ENCODE measurements around the gene NOS1AP. TPM values are rescaled to one million over a fixed set of nuclear protein-coding genes. Genes with fewer than 3 reads are reported as not detected.
"Not testable (repeated sequence)": the region's sequence is repeated elsewhere in the genome, so short reads cannot be mapped to it uniquely, and the experiment has no call there.

NOS1AP gene
- polyA plus RNA-seq, 1 experiment: 0.04 TPM

DNA sequence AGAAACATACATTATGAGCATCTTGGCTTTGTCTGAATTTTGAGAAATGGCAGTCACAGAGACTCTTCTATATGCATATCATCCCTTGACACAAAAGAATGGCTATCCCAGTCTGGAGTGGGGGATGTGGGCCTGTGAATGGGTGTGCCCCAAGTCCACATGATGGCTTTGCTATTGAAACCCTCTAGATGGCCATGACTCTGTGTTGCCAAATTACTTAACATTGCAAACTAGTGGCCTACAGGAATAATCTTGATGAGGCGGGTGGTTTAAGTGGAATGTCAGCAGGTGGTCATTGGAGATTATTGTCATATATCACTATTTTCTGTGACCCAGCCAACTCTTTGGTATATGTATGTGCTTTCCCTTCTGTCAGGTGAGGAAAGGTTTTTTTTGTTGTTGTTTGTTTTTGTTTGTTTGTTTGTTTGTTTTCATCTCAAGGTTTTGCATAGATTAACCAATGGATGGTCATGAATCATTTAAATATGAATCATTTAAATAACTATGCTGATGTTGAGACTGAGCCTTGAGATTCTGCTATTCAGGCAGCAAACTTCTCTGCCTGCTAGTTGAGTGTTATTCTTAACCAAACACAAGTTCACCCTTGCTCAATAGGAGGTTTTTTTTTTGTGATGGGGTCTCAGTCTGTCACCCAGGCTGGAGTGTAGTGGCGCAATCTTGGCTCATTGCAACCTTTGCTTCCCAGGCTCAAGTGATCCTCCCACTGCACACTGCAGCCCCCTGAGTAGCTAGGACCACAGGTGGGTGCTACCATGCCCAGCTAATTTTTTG lies 103.0 kb downstream of the NOS1AP start:
- POLR2A ChIA-PET: no interaction called here
- Histone ChIP-seq H3K9me3 (ENCODE audit: control insufficient read depth, insufficient read depth, low read length) (no peaks in the 10 kb centered on the region), H3K27me3 (ENCODE audit: control insufficient read depth, insufficient read depth, low read length) (peaks cover 14% of the 10 kb centered on the region), H3K4me3 (ENCODE audit: low read depth, low read length) (no peak overlapping the region), H3K27ac (ENCODE audit: low read depth, low read length) (no peak overlapping the region)
- TF ChIP-seq, protein P1, sequence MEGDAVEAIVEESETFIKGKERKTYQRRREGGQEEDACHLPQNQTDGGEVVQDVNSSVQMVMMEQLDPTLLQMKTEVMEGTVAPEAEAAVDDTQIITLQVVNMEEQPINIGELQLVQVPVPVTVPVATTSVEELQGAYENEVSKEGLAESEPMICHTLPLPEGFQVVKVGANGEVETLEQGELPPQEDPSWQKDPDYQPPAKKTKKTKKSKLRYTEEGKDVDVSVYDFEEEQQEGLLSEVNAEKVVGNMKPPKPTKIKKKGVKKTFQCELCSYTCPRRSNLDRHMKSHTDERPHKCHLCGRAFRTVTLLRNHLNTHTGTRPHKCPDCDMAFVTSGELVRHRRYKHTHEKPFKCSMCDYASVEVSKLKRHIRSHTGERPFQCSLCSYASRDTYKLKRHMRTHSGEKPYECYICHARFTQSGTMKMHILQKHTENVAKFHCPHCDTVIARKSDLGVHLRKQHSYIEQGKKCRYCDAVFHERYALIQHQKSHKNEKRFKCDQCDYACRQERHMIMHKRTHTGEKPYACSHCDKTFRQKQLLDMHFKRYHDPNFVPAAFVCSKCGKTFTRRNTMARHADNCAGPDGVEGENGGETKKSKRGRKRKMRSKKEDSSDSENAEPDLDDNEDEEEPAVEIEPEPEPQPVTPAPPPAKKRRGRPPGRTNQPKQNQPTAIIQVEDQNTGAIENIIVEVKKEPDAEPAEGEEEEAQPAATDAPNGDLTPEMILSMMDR (IDR thresholded peaks at IDR 0.05; ENCODE audit: low read depth, low read length): no peak
- CTCF ChIA-PET: no interaction called here
- no peak for DNase-seq (ENCODE audit: low read depth, low spot score)

DNA sequence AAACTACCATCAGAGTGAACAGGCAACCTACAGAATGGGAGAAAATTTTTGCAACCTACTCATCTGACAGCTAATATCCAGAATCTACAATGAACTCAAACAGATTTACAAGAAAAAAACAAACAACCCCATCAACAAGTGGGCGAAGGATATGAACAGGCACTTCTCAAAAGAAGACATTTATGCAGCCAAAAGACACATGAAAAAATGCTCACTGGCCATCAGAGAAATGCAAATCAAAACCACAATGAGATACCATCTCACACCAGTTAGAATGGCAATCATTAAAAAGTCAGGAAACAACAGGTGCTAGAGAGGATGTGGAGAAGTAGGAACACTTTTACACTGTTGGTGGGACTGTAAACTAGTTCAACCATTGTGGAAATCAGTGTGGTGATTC lies 104.1 kb downstream of the NOS1AP start:
- POLR2A ChIA-PET; H3K27ac ChIP-seq (ENCODE audit: low read depth, low read length); H3K4me3 ChIP-seq (ENCODE audit: low read depth, low read length); H3K9me3 ChIP-seq (ENCODE audit: control insufficient read depth, insufficient read depth, low read length); DNase-seq (ENCODE audit: low read depth, low spot score); CTCF ChIA-PET; H3K27me3 ChIP-seq (ENCODE audit: control insufficient read depth, insufficient read depth, low read length): not testable (repeated sequence)

GRCh38 chr1:162174027-162174426 lies 104.5 kb downstream of the NOS1AP start:
- CTCF ChIA-PET; DNase-seq (ENCODE audit: low read depth, low spot score); POLR2A ChIA-PET; H3K9me3 ChIP-seq (ENCODE audit: control insufficient read depth, insufficient read depth, low read length); H3K4me3 ChIP-seq (ENCODE audit: low read depth, low read length); H3K27ac ChIP-seq (ENCODE audit: low read depth, low read length); H3K27me3 ChIP-seq (ENCODE audit: control insufficient read depth, insufficient read depth, low read length): not testable (repeated sequence)

DNA sequence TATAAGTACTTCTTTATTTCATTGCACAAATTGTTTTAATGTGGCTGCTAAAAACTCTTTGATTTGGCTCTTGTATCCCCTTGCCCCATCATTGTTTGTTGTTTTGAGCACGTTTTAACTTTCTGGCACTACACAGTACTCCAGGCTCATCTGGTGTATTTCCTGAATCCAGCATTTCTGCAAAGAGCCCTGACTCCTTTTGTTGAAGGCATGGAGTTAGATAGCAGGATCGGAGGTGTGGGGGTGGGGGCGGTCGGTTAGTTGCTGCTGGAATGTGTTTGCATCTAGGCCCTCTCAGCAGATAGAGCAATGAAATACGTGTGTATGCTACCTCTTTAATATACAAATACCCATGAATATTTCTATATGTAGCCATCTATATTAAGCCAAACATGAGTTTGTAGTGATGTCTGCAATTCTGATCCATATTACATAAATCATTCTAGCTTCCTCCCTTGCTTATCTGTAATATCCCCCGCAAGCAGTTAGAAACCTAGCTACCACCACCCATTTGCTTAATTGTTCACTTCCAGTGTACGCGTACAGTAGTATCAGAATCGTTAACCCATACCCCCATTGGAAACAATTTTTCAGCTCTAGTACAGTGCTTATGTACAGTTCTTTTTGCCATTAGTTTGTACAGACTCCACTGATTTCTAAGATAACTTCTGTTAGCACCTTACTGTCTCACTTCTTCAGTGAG lies 106.0 kb downstream of the NOS1AP start:
- POLR2A ChIA-PET: no interaction called here
- Histone ChIP-seq H3K9me3 (ENCODE audit: control insufficient read depth, insufficient read depth, low read length) (no peaks in the 10 kb centered on the region), H3K27ac (ENCODE audit: low read depth, low read length) (no peak overlapping the region), H3K4me3 (ENCODE audit: low read depth, low read length) (no peak overlapping the region), H3K27me3 (ENCODE audit: control insufficient read depth, insufficient read depth, low read length) (peaks cover 10% of the 10 kb centered on the region)
- CTCF ChIA-PET: interaction anchor here (0.7 kb wide), 1 partner anchor 42 kb away, joined by 4 read pairs; no protein-coding TSS in a partner anchor
- no peak for DNase-seq (ENCODE audit: low read depth, low spot score)
- TF ChIP-seq, protein P1 (IDR thresholded peaks at IDR 0.05; ENCODE audit: low read depth, low read length): no peak

DNA sequence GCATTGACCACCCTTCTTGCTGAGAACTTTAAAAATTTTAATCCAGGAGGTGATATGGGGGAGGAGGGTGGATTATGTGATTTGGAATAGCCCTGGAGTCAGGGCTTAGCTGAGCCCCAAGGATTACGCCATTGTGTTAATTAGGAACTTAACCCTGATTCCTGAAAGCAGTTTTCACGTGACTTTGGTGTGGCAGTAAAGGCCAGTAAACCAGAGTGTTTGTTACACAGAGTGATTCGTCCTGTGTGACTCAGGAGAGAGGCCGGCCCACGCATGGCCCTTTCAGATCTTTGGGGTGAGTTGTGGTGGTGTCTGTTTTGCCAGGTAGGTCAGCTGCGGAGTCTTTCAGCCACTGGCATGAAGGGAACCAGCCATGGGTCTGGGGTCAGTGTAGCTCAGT lies 107.6 kb downstream of the NOS1AP start:
- DNase-seq (ENCODE audit: low read depth, low spot score): no peak
- CTCF ChIA-PET: no interaction called here
- TF ChIP-seq, protein P1 (IDR thresholded peaks at IDR 0.05; ENCODE audit: low read depth, low read length): no peak
- Histone ChIP-seq H3K9me3 (ENCODE audit: control insufficient read depth, insufficient read depth, low read length) (no peaks in the 10 kb centered on the region), H3K4me3 (ENCODE audit: low read depth, low read length) (no peak overlapping the region), H3K27ac (ENCODE audit: low read depth, low read length) (no peak overlapping the region), H3K27me3 (ENCODE audit: control insufficient read depth, insufficient read depth, low read length) (peaks cover 2% of the 10 kb centered on the region)
- POLR2A ChIA-PET: no interaction called here

- no peaks in the 10 kb centered on the region for H3K9me3 ChIP-seq (ENCODE audit: control insufficient read depth, insufficient read depth, low read length)
- DNase-seq (ENCODE audit: low read depth, low spot score): no peak
- TF ChIP-seq, protein P1 (IDR thresholded peaks at IDR 0.05; ENCODE audit: low read depth, low read length): no peak
- ChIA-PET POLR2A (no interaction called here), CTCF (interaction anchor here (0.6 kb wide), 1 partner anchor 250 kb away, joined by 3 read pairs; no protein-coding TSS in a partner anchor)
- H3K4me3 ChIP-seq (ENCODE audit: low read depth, low read length): no peak overlapping the region
- no peak overlapping the region for H3K27ac ChIP-seq (ENCODE audit: low read depth, low read length)
- H3K27me3 ChIP-seq (ENCODE audit: control insufficient read depth, insufficient read depth, low read length): peaks cover 2% of the 10 kb centered on the region
These were observed 108.9 kb downstream of the NOS1AP start for GRCh38 chr1:162178432-162178831.
